ENCODE measurements around the gene WWC2.

- TF ChIP-seq POLR2A (IDR thresholded peaks at IDR 0.05), result no peak
- TF ChIP-seq CTCF (IDR thresholded peaks at IDR 0.05), result no peak
- no peak for TF ChIP-seq POLR2AphosphoS5 (IDR thresholded peaks at IDR 0.05)
- no peak for TF ChIP-seq EP300 (IDR thresholded peaks at IDR 0.05)
Measured at GRCh38 chr4:183306811-183307210, 207.8 kb downstream of the WWC2 start.
